Neutrophil (primary cell): Measurements from ENCODE around the gene ARAP2.

Source experiments
- H3K27ac ChIP-seq: fragments of 200-600 bp; sonication (generic); 2 replicates; pipeline ENCODE4 v1.5.1; 2016; ENCODE audit warnings: mild to moderate bottlenecking, moderate library complexity
- H3K27me3 ChIP-seq: fragments of 200-600 bp; sonication (generic); 2 replicates; pipeline ENCODE4 v1.6.0; 2016; ENCODE audit warnings: mild to moderate bottlenecking
- H3K36me3 ChIP-seq: fragments of 200-600 bp; sonication (generic); 2 replicates; pipeline ENCODE4 v1.5.1; 2017
- H3K4me1 ChIP-seq, 2 experiments: fragments of 200-600 bp in 1 of 2; sonication (generic) in 1 of 2; 1 replicate in 1 of 2; 2 replicates in 1 of 2; pipeline versions ENCODE4 v1.5.1 to v1.6.1; 2013 to 2016; ENCODE audit warnings: low read depth in 1 of 2, low read length in 1 of 2, mild to moderate bottlenecking in 1 of 2, moderate library complexity in 1 of 2; ENCODE audit not compliant: control insufficient read depth in 1 of 2, insufficient read depth in 1 of 2
- H3K4me3 ChIP-seq, 2 experiments: fragments of 200-600 bp in 1 of 2; sonication (generic) in 1 of 2; 1 replicate in 1 of 2; 2 replicates in 1 of 2; pipeline ENCODE4 v1.5.1; 2013 to 2016; ENCODE audit warnings: low read depth in 1 of 2, low read length in 1 of 2, mild to moderate bottlenecking in 1 of 2, moderate library complexity in 1 of 2
- H3K9me3 ChIP-seq: fragments of 200-600 bp; sonication (generic); 2 replicates; pipeline ENCODE4 v1.5.1; 2016
- CTCF ChIP-seq: fragments of 200-600 bp; sonication (generic); IDR thresholded peaks from 2 replicates; pipeline ENCODE4 v1.5.1; 2016; ENCODE audit warnings: antibody characterized with exemption

Gene ARAP2

GRCh38 chr4:36242629-36243354 lies 1.5 kb downstream of the ARAP2 start:
- H3K4me1 ChIP-seq = peaks cover 37 to 38% of the 10 kb centered on the region in 2 experiments
- peak overlapping the region; percentile 88 to 91 for H3K4me3 ChIP-seq
- no peaks in the 10 kb centered on the region for H3K36me3 ChIP-seq
- no peaks in the 10 kb centered on the region for H3K27me3 ChIP-seq
- TF ChIP-seq CTCF = no peak
- no peaks in the 10 kb centered on the region for H3K9me3 ChIP-seq
- peak overlapping the region; percentile 91 for H3K27ac ChIP-seq

- Histone ChIP-seq H3K27me3 (no peaks in the 10 kb centered on the region), H3K27ac (peak overlapping the region; percentile 91), H3K4me3 (peak overlapping the region; percentile 88 to 91), H3K9me3 (no peaks in the 10 kb centered on the region), H3K36me3 (no peaks in the 10 kb centered on the region), H3K4me1 (peaks cover 43 to 48% of the 10 kb centered on the region in 2 experiments)
- TF ChIP-seq CTCF = no peak
These were observed 2.5 kb downstream of the ARAP2 start for GRCh38 chr4:36241771-36242170.

GRCh38 chr4:36237366-36238313 lies 6.7 kb downstream of the ARAP2 start:
- no peak for TF ChIP-seq CTCF
- no peaks in the 10 kb centered on the region for H3K9me3 ChIP-seq
- H3K27me3 ChIP-seq = no peaks in the 10 kb centered on the region
- peaks cover 31 to 39% of the 10 kb centered on the region in 2 experiments for H3K4me1 ChIP-seq
- H3K27ac ChIP-seq = peak overlapping the region; percentile 49
- H3K4me3 ChIP-seq = no peak overlapping the region
- H3K36me3 ChIP-seq = no peaks in the 10 kb centered on the region

- TF ChIP-seq CTCF = no peak
- Histone ChIP-seq H3K27me3 (no peaks in the 10 kb centered on the region), H3K4me3 (no peak overlapping the region), H3K27ac (no peak overlapping the region), H3K36me3 (no peaks in the 10 kb centered on the region), H3K4me1 (peaks cover 16 to 24% of the 10 kb centered on the region in 2 experiments), H3K9me3 (no peaks in the 10 kb centered on the region)
These were observed 8.2 kb downstream of the ARAP2 start for GRCh38 chr4:36236159-36236558.

- Histone ChIP-seq H3K9me3 (no peaks in the 10 kb centered on the region), H3K4me1 (peaks cover 14 to 18% of the 10 kb centered on the region in 2 experiments), H3K4me3 (no peak overlapping the region), H3K27ac (no peak overlapping the region), H3K36me3 (no peaks in the 10 kb centered on the region), H3K27me3 (no peaks in the 10 kb centered on the region)
- TF ChIP-seq CTCF = no peak
These were observed 9.0 kb downstream of the ARAP2 start for GRCh38 chr4:36235306-36235705.
